B cell (primary cell): Measurements from ENCODE around the gene TANK.

Experiments
- EZH2 ChIP-seq: IDR thresholded peaks from 2 replicates; pipeline ENCODE4 v1.6.1; 2012; ENCODE audit warnings: borderline replicate concordance, low read depth, mild to moderate bottlenecking, moderate library complexity, low read length; ENCODE audit not compliant: insufficient read depth, poor library complexity, severe bottlenecking
- TF ChIP-seq, protein P1 (sequence below): fragments of 200-600 bp; IDR thresholded peaks from one replicate; pipeline ENCODE4 v1.8.0; 2022; ENCODE audit warnings: antibody characterized with exemption, mild to moderate bottlenecking

- TF ChIP-seq, protein P1, sequence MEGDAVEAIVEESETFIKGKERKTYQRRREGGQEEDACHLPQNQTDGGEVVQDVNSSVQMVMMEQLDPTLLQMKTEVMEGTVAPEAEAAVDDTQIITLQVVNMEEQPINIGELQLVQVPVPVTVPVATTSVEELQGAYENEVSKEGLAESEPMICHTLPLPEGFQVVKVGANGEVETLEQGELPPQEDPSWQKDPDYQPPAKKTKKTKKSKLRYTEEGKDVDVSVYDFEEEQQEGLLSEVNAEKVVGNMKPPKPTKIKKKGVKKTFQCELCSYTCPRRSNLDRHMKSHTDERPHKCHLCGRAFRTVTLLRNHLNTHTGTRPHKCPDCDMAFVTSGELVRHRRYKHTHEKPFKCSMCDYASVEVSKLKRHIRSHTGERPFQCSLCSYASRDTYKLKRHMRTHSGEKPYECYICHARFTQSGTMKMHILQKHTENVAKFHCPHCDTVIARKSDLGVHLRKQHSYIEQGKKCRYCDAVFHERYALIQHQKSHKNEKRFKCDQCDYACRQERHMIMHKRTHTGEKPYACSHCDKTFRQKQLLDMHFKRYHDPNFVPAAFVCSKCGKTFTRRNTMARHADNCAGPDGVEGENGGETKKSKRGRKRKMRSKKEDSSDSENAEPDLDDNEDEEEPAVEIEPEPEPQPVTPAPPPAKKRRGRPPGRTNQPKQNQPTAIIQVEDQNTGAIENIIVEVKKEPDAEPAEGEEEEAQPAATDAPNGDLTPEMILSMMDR = no peak
- TF ChIP-seq EZH2 = no peak
These were observed 70.7 kb downstream of the TANK start for GRCh38 chr2:161230959-161231358.
